HG03025 (cell line): ENCODE results near the gene NHP2.

Experiments used
- ATAC-seq: cut with Tn5 transposase; IDR thresholded peaks from one replicate; pipeline ENCODE4 v1.9.1; 2021; ENCODE audit warnings: mild to moderate bottlenecking, moderate library complexity; ENCODE audit not compliant: unreplicated experiment, low FRiP score

Gene NHP2

DNA sequence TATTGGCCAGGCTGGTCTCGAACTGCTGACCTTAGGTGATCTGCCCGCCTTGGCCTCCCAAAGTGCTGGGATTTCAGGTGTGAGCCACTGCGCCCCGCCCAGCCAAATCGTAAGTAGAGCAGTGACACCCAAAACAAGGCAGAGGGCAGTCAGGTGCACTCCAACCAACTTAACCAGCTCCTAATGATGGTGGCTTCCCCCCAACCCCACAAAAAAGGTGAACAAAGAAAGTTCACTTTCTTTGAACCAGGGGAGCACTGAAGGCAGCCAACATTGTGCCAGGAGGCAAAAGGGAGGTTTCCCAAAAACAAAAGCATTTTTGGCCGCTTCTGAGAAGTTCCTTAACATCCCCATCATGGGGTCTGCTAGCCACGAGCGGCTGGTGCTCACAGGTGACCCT, 23.9 kb upstream of the NHP2 start:
- ATAC-seq: no peak

- ATAC-seq: no peak
Observed at GRCh38 chr5:178176791-178177190, 23.1 kb upstream of the NHP2 start.

DNA sequence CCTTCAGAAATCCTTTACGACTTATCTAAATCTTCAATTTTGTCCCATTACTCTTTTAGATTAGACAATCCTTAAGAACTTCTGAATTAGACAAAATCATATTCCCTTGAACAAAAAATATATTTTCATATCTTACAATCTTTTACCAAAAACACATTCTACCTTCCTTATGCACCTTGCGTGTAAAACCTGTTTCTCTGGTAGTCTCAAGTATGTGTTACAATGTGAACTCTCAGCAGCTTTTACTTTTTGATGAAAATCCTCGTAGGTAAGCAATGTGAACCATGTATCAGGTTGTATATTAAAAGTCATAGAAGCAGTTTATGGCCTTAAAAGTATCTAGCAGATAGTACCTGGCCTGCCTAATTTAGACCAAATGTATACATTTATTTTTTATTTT, 20.8 kb upstream of the NHP2 start:
- no peak for ATAC-seq

DNA sequence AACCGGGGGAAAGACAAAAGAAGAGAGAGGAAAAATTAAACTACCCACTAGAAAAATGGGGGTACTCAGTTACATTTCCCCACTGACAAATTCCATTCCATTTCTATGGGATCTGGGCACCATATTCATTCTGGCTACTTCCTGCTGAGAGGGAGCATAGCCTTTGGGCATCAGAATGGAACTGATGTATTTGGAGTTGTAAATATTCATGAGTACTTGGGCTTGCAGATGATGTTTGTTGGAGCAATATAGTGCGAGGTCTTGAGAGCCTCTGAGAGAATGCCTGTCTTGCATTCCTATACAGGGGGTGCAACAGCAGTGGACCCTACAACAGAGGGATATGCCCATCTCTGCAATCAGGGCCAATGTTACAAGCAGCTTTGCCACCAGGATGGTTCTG, 16.8 kb upstream of the NHP2 start:
- no peak for ATAC-seq

DNA sequence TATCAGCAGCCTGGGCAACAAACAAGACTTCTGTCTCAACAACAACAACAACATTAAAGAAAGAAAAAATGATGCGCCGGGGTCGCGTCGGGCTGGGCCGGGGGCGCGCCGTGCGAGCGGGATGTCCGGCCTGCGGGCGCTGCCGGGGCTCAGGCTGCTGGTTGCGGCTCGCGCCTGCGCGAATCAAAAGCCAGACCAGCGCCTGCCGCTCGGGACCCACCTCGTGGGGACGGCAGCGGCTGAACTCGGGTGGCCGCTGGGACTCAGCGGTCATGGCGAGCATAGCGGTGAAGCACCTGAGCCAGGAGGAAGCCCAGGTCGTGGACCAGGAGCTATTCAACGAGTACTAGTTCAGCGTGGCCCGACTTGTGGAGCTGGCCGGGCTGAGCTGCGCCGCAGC, 11.9 kb upstream of the NHP2 start:
- no peak for ATAC-seq

GRCh38 chr5:178163772-178164735, 10.4 kb upstream of the NHP2 start:
- ATAC-seq: peak; percentile 79

DNA sequence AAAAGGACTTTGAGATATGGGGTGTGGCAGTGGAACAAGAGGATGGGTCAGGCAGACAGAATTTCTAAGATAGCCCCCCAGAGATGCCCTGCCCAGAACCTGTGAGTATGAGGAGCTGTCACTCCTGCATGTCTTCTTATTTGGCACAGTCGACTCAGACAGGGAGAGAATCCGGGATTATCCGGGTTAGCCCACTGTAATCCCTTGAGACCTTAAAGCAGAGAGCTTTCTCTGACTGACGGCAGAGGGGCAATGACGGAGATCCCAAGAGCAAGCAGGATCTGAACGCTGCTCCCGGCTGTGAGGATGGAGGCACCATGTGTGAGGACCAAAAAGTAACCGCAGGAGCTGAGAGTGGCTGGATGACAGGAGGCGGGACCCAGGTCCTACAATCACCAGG, 8.8 kb upstream of the NHP2 start:
- no peak for ATAC-seq

GRCh38 chr5:178160176-178160575, 6.5 kb upstream of the NHP2 start:
- ATAC-seq: no peak

DNA sequence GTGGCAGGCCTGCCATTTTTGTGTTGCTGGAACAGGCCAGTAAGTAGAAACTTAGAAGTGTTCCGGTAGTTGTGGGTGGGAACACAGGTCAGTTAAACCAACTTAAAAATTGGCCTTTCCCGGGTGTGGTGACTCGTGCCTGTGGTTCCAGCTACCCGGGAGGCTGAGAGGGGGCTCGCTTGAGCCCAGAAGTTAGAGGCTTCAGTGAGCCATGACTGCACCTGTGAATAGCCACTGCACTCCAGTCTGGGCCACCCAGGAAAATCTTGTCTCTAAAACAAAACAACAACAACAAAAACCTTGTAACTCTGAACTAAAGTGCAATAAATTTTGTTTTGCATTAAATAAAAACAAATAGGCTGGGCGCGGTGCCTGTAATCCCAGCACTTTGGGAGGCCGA, 1.4 kb upstream of the NHP2 start:
- no peak for ATAC-seq

DNA sequence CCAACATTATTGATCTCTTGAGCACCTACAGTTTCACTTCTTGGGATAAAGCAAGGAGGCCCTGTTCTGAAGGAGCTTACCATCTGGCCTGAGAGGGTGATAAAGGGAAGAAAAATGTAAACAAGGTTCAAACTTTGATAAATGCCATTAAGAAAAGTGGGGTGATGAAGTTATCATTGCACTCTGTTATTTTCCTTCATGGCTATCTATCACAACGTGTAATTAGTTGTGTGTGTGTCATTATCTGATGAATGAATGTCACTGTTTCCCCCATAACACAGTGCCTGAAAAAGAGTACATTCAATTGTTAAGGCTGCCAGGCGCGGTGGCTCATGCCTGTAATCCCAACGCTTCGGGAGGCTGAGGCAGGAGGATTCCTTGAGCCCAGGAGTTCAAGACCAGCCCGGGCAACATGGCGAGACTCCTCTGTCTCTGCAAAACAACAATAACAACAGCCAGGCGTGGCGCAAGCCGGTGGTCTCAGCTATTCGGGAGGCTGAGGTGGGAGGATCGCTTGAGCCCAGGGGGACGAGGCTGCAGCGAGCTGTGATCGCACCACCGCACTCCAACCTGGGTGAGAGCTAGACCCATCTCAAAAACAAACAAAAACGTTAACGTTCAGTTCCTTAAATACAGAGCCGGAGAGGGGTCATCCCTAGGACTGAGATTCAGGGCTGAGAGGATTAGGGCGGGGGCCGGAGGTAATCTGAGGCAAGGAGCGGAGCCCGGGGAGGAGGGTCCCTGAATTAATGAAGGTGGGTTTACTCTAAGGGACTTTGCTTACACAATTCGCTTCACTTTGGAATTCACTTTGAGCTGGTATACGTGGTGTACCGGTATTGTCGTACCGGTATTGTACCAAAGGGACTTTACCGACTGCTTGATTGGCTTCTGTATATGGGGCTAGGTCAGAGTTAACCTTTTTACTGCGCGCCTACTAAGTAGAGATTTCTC, 917 bp downstream of the NHP2 start:
- no peak for ATAC-seq

DNA sequence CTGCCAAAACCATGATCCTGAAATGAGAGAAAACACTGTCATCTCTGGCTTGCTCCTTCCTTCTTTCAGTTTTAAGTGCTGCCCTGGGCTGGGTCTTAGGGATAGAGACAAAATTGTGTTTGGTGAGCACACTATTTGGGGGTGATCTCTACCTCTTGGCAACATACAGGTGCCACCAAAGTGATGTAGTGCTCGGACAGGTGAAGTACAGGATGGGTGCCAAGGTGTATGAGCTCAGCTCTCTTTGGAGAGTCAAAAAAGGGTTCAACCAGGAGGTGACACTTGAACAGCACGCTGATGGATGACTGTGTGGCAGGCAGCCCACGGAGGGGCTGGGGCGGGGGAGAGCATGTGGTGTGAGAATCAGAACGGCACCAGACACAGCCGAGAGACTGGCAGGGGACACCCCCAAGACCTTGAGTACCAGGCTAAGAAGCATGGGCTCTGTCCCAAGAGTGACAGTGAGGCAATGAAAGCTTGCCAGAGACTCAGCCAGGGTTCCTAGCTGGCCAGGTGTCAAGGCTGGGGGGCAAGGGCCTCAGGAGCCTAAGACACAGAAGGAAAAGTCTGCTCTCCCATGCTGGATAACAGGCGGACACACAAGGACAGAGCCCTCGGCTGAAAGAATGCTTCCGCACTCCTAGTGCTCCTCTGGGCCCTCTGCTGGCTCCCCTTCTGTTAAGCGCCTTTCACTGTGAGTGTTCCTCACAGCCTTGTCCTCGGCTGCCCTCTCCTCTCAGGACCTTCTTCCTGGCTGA, 2.5 kb downstream of the NHP2 start:
- no peak for ATAC-seq

DNA sequence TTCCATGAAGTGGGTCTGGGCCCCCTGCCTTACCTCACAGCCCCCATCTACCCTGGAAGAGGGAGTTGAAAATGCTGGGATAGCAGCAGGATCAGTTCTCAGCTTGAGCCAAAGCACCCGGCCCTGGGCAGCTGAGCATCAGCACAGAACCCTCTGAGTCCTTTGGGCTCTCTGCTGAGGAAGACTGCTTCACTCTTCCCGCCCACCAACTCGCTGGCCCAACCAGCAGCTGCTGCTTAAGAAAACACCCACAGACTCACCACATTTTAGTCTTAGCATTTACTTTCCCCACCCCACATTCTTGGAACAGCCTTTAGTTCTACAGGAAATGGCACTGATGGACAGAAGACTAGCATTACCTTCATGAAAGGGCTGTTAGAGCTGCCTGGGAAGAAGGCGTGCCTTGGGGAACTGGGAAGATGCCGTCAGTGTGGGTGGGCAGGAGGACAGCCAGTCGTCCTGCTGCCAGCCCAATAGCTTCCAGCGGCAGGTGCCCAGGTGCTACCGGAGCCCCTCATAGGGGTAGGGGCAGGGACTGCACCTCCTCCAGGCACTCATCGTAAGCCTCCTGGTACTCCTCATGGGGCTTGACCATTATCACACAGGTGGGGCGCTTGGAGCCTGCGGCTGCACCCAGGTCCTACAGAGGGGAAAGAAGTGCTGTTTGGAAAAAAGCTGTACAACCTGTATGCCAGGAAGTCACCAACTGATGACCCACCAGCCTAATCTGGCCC, 4.3 kb downstream of the NHP2 start:
- no peak for ATAC-seq

DNA sequence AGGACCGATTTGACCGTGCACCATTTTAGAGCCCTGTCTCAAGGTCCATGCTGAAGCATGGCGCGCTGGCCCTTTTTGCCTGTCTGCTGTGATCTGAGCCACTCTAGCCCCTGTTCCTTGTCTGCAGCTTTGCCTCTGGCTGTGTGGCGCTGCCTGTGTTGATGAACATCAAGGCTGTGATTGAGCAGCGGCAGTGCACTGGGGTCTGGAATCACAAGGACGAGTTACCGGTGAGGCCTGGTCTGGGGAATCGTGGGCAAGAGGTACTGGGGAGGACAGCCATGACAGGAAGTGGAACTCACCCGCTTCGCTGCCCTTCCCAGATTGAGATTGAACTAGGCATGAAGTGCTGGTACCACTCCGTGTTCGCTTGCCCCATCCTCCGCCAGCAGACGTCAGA, 6.3 kb downstream of the NHP2 start:
- no peak for ATAC-seq

- ATAC-seq: no peak
Observed at GRCh38 chr5:178145965-178146820, 7.5 kb downstream of the NHP2 start.

DNA sequence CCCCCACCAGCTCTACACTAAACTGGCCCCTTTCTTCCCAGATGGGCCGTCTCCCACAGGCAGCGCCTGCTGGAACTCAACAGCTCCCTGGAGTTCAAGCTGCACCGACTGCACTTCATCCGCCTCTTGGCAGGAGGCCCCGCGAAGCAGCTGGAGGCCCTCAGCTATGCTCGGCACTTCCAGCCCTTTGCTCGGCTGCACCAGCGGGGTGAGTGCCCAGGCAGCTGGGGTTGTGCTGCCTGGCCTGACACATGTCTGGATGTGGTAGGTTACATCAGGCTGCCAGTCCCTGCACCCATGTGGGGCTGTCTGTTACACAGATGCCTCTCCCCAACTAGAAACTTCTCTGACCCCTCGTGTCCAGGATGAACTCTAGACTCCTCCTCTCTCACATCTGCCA, 9.8 kb downstream of the NHP2 start:
- ATAC-seq: no peak

DNA sequence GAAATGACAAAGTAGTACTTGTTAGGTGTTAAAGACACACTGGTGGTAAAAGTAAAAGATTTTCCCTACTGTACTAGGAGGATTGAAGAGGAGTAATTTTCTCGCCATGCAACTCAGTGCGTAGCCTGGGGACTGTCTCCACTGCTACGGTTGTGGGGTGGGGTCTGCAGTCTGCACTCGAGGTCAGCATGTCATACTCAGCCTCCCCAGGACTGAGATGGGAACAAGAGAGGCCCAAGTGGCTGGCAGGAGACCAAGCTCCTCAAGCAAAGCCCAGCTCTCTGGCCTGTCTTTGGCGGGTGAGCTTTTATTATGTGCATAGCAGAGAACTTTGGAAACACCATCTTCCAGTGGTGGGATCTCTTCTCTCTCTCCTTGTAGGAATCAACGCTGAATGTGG, 10.4 kb downstream of the NHP2 start:
- no peak for ATAC-seq

DNA sequence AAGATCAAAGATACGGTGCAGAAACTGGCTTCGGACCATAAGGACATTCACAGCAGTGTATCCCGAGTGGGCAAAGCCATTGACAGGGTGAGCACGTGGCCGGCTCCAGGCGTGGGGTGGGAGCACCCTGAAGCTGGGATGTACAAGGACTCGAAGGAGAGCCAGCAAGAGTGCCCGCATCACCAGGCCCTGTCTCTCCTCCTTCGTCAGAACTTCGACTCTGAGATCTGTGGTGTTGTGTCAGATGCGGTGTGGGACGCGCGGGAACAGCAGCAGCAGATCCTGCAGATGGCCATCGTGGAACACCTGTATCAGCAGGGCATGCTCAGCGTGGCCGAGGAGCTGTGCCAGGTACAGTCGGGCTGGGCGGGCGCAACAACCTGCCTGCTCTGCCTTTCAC, 11.0 kb downstream of the NHP2 start:
- no peak for ATAC-seq

DNA sequence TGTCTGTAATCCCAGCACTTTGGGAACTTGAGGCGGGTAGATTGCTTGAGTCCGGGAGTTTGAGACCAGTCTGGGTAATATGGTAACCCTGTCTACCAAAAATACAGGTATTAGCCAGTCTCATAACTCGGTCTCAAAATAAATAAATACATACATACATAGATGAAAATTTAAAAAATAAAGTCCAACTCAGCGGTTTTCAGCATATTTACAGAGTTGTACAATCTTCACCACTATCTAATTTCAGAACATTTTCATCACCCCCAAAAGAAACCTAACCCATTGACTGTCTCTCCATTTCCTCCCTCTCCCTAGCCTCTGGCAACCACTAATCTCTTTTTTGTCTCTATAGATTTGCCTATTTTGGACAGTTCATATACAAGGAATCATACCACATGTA, 12.1 kb downstream of the NHP2 start:
- ATAC-seq: no peak

GRCh38 chr5:178137991-178138390, 15.7 kb downstream of the NHP2 start:
- no peak for ATAC-seq
